ENCODE data around the gene GPA33. TPM values are rescaled to one million over a fixed set of nuclear protein-coding genes. Genes with fewer than 3 reads are reported as not detected.

The GPA33 gene
- total RNA-seq, 1 donor, result not detected

DNA sequence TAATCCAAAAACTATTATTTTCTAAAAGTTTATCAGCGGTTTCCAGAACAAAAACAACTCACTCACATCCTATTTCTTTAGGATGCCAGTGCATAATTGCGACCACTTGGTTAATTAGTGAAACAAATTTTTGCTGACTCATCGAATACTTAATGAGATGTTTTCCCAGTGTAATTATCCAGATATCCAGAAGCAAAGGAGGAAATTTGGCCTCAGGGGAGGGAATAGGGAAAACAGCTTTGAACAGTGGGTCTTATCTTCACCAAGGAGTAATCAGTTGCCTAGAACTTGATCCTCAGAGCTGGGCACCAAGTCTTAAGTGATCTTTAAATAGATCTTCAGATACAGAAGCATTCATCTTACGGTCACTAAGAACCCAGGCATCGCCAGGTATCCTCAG is 28.0 kb upstream of the GPA33 start:
- H3K4me3 ChIP-seq (ENCODE audit: low read depth, low read length), result no peak overlapping the region
- TF ChIP-seq, protein P1, sequence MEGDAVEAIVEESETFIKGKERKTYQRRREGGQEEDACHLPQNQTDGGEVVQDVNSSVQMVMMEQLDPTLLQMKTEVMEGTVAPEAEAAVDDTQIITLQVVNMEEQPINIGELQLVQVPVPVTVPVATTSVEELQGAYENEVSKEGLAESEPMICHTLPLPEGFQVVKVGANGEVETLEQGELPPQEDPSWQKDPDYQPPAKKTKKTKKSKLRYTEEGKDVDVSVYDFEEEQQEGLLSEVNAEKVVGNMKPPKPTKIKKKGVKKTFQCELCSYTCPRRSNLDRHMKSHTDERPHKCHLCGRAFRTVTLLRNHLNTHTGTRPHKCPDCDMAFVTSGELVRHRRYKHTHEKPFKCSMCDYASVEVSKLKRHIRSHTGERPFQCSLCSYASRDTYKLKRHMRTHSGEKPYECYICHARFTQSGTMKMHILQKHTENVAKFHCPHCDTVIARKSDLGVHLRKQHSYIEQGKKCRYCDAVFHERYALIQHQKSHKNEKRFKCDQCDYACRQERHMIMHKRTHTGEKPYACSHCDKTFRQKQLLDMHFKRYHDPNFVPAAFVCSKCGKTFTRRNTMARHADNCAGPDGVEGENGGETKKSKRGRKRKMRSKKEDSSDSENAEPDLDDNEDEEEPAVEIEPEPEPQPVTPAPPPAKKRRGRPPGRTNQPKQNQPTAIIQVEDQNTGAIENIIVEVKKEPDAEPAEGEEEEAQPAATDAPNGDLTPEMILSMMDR (IDR thresholded peaks at IDR 0.05; ENCODE audit: insufficient read depth, low read length), result no peak
- DNase-seq (ENCODE audit: low read depth), result no peak

DNA sequence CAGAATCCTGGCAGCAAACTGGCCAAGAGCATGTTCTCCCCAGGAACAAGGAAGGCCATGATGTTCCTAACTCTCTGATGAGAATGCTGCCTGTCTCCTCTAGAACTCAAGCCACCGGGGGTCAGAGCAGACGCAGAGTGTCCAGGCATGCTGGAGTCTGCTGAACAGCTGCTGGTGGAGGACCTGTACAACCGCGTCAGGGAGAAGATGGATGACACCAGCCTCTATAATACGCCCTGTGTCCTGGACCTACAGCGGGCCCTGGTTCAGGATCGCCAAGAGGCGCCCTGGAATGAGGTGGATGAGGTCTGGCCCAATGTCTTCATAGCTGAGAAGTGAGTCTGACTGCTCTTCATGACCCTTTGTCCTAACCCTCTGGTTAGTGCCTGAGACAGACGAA is 27.0 kb upstream of the GPA33 start:
- TF ChIP-seq, protein P1 (IDR thresholded peaks at IDR 0.05; ENCODE audit: insufficient read depth, low read length), result no peak
- DNase-seq (ENCODE audit: low read depth), result no peak
- H3K4me3 ChIP-seq (ENCODE audit: low read depth, low read length), result no peak overlapping the region

DNA sequence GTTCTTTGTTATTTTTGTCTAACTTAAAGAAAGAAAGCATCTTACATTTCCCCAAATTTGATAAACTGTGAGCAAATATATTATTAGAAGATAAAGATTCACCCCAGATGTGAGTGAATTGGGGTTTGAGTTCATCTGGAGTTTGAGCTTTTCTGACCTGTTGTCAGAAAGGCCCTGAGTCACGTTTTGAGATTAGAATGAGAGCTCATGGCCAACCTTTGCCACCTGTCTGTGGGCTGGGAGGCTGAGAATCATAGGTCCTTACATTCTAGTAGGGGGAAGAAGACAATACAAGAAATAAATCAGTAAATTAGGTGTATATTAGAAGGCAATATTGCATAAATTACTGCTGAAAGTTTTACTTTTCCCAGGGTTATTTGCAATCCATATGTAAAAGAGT is 26.0 kb upstream of the GPA33 start:
- no peak for DNase-seq (ENCODE audit: low read depth)
- TF ChIP-seq, protein P1 (IDR thresholded peaks at IDR 0.05; ENCODE audit: insufficient read depth, low read length), result no peak
- no peak overlapping the region for H3K4me3 ChIP-seq (ENCODE audit: low read depth, low read length)

DNA sequence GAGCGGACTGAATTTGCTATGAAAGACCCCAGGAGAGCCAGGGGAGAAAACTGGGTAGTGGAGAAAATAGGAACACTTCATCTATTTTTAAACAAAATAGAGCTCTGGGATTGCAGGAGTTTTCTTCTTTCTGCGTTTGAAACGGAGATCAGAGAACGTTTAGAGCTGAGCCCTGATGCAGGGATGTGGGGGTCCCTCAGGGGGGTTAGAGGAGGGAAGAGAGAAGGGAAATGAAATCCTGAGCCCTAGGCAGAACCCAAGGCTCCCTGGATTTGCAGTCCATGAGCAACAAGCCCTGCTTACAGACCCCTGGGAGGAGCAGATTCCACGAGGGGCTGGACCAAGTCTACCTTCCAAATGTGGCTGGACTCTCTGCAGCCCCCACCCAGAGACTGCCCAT is 25.5 kb upstream of the GPA33 start:
- H3K4me3 ChIP-seq (ENCODE audit: low read depth, low read length), result no peak overlapping the region
- TF ChIP-seq, protein P1 (IDR thresholded peaks at IDR 0.05; ENCODE audit: insufficient read depth, low read length), result no peak
- DNase-seq (ENCODE audit: low read depth), result no peak

DNA sequence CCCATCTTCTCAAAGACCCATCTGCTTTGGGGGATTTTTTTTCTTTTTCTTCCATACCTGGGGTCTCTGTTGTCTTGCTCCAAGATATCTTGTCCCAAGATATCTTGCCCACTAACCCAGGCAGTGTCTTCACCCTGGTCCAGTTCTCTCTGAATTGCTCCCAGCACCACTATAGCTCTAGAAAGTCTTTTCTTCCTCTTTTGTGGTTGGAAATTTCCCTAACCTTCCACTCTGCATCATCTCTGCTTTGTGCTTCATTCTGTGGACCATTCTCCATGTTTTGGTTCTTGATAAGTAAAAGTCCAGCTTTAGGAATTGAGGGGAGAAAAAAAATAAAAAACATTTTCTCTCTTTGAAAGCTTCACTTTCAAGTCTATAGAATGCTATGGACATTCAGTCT is 24.5 kb upstream of the GPA33 start:
- no peak for DNase-seq (ENCODE audit: low read depth)
- TF ChIP-seq, protein P1 (IDR thresholded peaks at IDR 0.05; ENCODE audit: insufficient read depth, low read length), result no peak

DNA sequence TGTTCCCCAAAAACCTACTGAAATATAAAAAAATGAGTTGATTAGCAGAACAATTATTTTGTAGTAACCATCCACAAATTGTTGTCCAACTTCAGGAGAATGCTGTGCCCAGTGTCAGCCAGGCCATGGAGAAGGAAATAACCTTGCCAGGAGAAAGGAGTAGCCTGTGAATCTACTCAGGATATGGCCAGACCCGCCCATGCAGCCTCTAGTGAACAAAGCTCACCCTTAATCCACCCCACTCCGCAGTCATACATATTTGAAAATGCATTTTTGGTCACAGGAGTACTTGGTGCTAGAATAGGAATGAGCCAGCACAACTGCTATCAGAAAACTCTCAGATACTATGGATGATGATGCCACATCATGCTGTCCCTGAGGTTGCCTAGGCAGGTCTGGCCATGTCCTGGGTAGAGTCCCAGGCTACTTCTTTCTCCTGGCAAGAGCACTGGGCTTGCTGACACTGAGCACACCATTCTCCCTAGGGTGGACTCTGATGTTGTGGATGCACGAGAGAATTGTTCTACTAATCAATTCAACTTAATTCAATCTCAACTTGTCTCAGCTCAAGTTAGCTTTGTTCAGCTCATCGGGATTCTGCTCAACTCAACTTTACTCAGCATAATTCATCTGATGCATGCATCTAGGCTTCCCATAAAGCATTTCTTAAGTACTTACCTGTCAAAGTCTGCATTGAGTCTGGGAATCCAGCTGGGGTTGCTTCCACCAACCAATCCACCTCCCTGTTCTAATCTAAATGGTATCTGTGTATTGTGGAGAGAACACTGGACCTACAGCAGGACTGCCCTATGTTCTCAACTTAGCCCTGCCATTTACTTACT is 21.9 kb upstream of the GPA33 start:
- TF ChIP-seq, protein P1 (IDR thresholded peaks at IDR 0.05; ENCODE audit: insufficient read depth, low read length), result no peak
- H3K4me3 ChIP-seq (ENCODE audit: low read depth, low read length), result no peak overlapping the region
- DNase-seq (ENCODE audit: low read depth), result no peak

More for the DNA sequence above, 24.5 kb upstream of the GPA33 start:
- H3K4me3 ChIP-seq (ENCODE audit: low read depth, low read length), result no peak overlapping the region

Measured in fibroblast of the aortic adventitia (primary cell).